SK-N-SH (cell line): ENCODE results near the gene DRC3. TPM values are rescaled to one million over a fixed set of nuclear protein-coding genes. Genes with fewer than 3 reads are reported as not detected.

ENCODE experiments used
- CTCF ChIA-PET: fragments of 300-600, 350-600 bp; formaldehyde crosslinking; extraction: SDS; loops from one replicate; lab custom pipeline; 2021; lab: Yijun Ruan, JAX
- POLR2A ChIA-PET: fragments of 350-600 bp; sonication (Branson Sonifier 250); formaldehyde crosslinking; extraction: SDS; loops from one replicate; lab custom pipeline; 2020; ENCODE audit warnings: antibody characterized with exemption, inconsistent platforms; lab: Yijun Ruan, JAX
- DNase-seq: peaks from one replicate; pipeline ENCODE4 v3.0.0; 2012
- H2AFZ ChIP-seq: fragments of 200-600 bp; sonication (generic); 2 replicates; pipeline ENCODE4 v1.8.1; 2016; ENCODE audit warnings: antibody characterized with exemption, mild to moderate bottlenecking, low read depth
- H3F3A ChIP-seq: fragments of 200-600 bp; sonication (generic); replicated peaks from 2 replicates; pipeline ENCODE3; 2016; ENCODE audit warnings: antibody characterized with exemption, mild to moderate bottlenecking; ENCODE audit not compliant: insufficient read depth
- H3K27ac ChIP-seq, 2 experiments: fragments of 200-500 bp in 1 of 2; fragments of 200-600 bp in 1 of 2; sonication (Bioruptor generic) in 1 of 2; sonication (generic), shearing (Covaris generic) in 1 of 2; 2 replicates each; pipeline versions ENCODE4 v1.5.1 to v1.6.1; 2014 to 2016; ENCODE audit warnings: low read depth in 2 of 2, inconsistent platforms in 1 of 2, low read length in 1 of 2, mild to moderate bottlenecking in 1 of 2, mixed read lengths in 1 of 2
- H3K27me3 ChIP-seq: fragments of 200-600 bp; sonication (generic), shearing (Covaris generic); 2 replicates; pipeline ENCODE4 v1.6.1; 2016; ENCODE audit warnings: mixed run types; ENCODE audit not compliant: insufficient read depth
- H3K36me3 ChIP-seq, 2 experiments: fragments of 200-500 bp in 1 of 2; fragments of 200-600 bp in 1 of 2; sonication (Bioruptor generic) in 1 of 2; sonication (generic) in 1 of 2; replicated peaks in 1 of 2; 2 replicates each; pipeline versions ENCODE3 to v1.5.1; 2014 to 2016; ENCODE audit warnings: low read length in 1 of 2, mild to moderate bottlenecking in 1 of 2; ENCODE audit not compliant: insufficient read depth in 2 of 2, control insufficient read depth in 1 of 2
- H3K4me1 ChIP-seq, 2 experiments: fragments of 200-500 bp in 1 of 2; fragments of 200-600 bp in 1 of 2; sonication (Bioruptor generic) in 1 of 2; sonication (generic), shearing (Covaris generic) in 1 of 2; 2 replicates each; pipeline versions ENCODE4 v1.5.1 to v1.6.1; 2014 to 2016; ENCODE audit warnings: low read depth in 1 of 2, low read length in 1 of 2, mixed run types in 1 of 2; ENCODE audit not compliant: insufficient read depth in 2 of 2, control insufficient read depth in 1 of 2
- H3K4me2 ChIP-seq: fragments of 200-600 bp; sonication (generic), shearing (Covaris generic); 2 replicates; pipeline ENCODE4 v1.6.1; 2017; ENCODE audit warnings: mixed run types
- H3K4me3 ChIP-seq, 2 experiments: fragments of 200-500 bp in 1 of 2; fragments of 200-600 bp in 1 of 2; sonication (Bioruptor generic) in 1 of 2; sonication (generic), shearing (Covaris generic) in 1 of 2; 2 replicates each; pipeline versions ENCODE4 v1.5.1 to v1.8.1; 2014 to 2016; ENCODE audit warnings: low read depth in 2 of 2, inconsistent platforms in 1 of 2, low read length in 1 of 2, mild to moderate bottlenecking in 1 of 2, mixed read lengths in 1 of 2, moderate library complexity in 1 of 2
- H3K79me2 ChIP-seq: fragments of 200-600 bp; sonication (generic); 2 replicates; pipeline ENCODE4 v1.8.1; 2017; ENCODE audit warnings: mild to moderate bottlenecking; ENCODE audit not compliant: insufficient read depth
- H3K9ac ChIP-seq: fragments of 200-600 bp; sonication (generic); 2 replicates; pipeline ENCODE4 v1.6.1; 2017; ENCODE audit warnings: mixed run types
- H3K9me2 ChIP-seq: fragments of 200-600 bp; sonication (generic); 2 replicates; pipeline ENCODE4 v1.6.1; 2017; ENCODE audit warnings: mixed run types
- H3K9me3 ChIP-seq: fragments of 200-600 bp; sonication (generic); 2 replicates; pipeline ENCODE4 v1.6.1; 2017; ENCODE audit warnings: mixed run types, mild to moderate bottlenecking, moderate library complexity
- H4K20me1 ChIP-seq: fragments of 200-600 bp; sonication (generic); 2 replicates; pipeline ENCODE4 v1.6.1; 2017; ENCODE audit warnings: mild to moderate bottlenecking, mixed run types; ENCODE audit not compliant: insufficient read depth
- EP300 ChIP-seq, 2 experiments: IDR thresholded peaks; 2 replicates each; pipeline versions ENCODE4 v1.4.0 to v1.6.1; 2012; ENCODE audit warnings: borderline replicate concordance in 1 of 2, low read depth in 1 of 2, low read length in 1 of 2
- EZH2phosphoT487 ChIP-seq: fragments of 200-600 bp; sonication (generic); IDR thresholded peaks from 2 replicates; pipeline ENCODE4 v1.6.1; 2017; ENCODE audit warnings: low read depth, mixed run types, mild to moderate bottlenecking, antibody characterized with exemption, moderate library complexity, borderline replicate concordance
- FOXJ3 ChIP-seq: sonication (generic); formaldehyde crosslinking; IDR thresholded peaks from 2 replicates; pipeline ENCODE4 v1.5.1; 2020; ENCODE audit warnings: mild to moderate bottlenecking, missing genetic modification reagents
- GABPA ChIP-seq: IDR thresholded peaks from 2 replicates; pipeline ENCODE4 v1.4.0; 2012; ENCODE audit warnings: low read depth, mild to moderate bottlenecking
- GATA2 ChIP-seq: sonication (generic); formaldehyde crosslinking; IDR thresholded peaks from 2 replicates; pipeline ENCODE4 v1.5.0; 2020; ENCODE audit warnings: mild to moderate bottlenecking, missing genetic modification reagents
- MEF2A ChIP-seq: IDR thresholded peaks from 2 replicates; pipeline ENCODE4 v1.4.0; 2012; ENCODE audit warnings: low read depth, borderline replicate concordance
- RCOR1 ChIP-seq: fragments of 150-350 bp; IDR thresholded peaks from 2 replicates; pipeline ENCODE4 v1.6.1; 2017; ENCODE audit warnings: antibody characterized with exemption, low read length
- RFX5 ChIP-seq: IDR thresholded peaks from 2 replicates; pipeline ENCODE4 v1.6.1; 2012; ENCODE audit warnings: mild to moderate bottlenecking, improper control_type of control experiment, low read length
- TCF12 ChIP-seq: IDR thresholded peaks from 2 replicates; pipeline ENCODE4 v1.4.0; 2012
- YY1 ChIP-seq: IDR thresholded peaks from 2 replicates; pipeline ENCODE4 v1.4.0; 2012; ENCODE audit warnings: low read depth, mild to moderate bottlenecking
- WGBS: methylation state at CpG from one replicate; pipeline ENCODE4 v1.1.6; 2017; ENCODE audit warnings: low lambda C conversion rate; 5-methylcytosine and 5-hydroxymethylcytosine counted together
- polyA plus RNA-seq, 3 experiments: library from polyadenylated mRNA; depleted of rRNA; stranded (reverse); fragments of >200 nt; gene quantifications; 2 replicates each; pipeline ENCODE4 v1.2.3, GENCODE V29; 2012
- TF ChIP-seq, protein P1 (sequence below): fragments of 150-350 bp; IDR thresholded peaks from 2 replicates; pipeline ENCODE4 v1.6.1; 2017; ENCODE audit warnings: antibody characterized with exemption, low read length, low read depth, borderline replicate concordance
- TF ChIP-seq, protein P2 (sequence below): fragments of 200-600 bp; sonication (generic); IDR thresholded peaks from 2 replicates; pipeline ENCODE4 v1.6.1; 2017; ENCODE audit warnings: antibody characterized with exemption, mild to moderate bottlenecking, moderate library complexity
- TF ChIP-seq, protein P3 (sequence below): fragments of 150-350 bp; IDR thresholded peaks from 2 replicates; pipeline ENCODE4 v1.6.1; 2016; ENCODE audit warnings: mild to moderate bottlenecking, low read depth, low read length
- TF ChIP-seq, protein P4 (sequence below): IDR thresholded peaks from 2 replicates; pipeline ENCODE4; 2012

Gene DRC3
- polyA plus RNA-seq, 1 of the 3 experiments (the other 2 are of a cell fraction) = 3.6 TPM

DNA sequence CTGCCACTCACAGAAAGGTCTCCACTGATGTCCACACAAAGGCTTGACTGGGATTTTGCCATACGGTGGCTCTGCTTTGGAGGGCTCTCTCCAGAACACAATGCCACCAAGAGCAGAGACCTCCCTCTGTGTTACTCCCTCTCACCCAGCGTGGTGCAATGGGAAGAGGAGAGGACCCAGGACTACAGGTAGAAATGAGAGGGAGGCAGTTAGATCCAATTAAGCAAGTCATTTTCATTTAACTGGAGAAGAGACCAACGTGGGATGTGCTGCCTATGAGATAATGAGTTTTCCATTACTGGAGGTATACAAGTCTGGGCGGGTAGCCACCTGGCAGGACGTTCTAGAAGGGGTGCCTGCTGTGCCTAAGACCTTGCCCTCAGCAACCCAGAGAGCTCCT is 34.7 kb upstream of the DRC3 start:
- ChIA-PET POLR2A (no interaction called here), CTCF (interaction anchor here (1.2 to 3.6 kb wide), 3 partner anchors 9 to 19 kb away, joined by 3 to 20 read pairs (median 5); no protein-coding TSS in a partner anchor)
- TF ChIP-seq FOXJ3 (no peak), RFX5 (no peak), GATA2 (CRISPR knock-in tag) (no peak), TCF12 (no peak), EP300 (IDR thresholded peaks at IDR 0.05; ENCODE audit: borderline replicate concordance in 1 of 2, low read depth in 1 of 2, low read length in 1 of 2) (no peak), YY1 (no peak), RCOR1 (no peak), GABPA (no peak), EZH2phosphoT487 (no peak), MEF2A (no peak)
- TF ChIP-seq, protein P1, sequence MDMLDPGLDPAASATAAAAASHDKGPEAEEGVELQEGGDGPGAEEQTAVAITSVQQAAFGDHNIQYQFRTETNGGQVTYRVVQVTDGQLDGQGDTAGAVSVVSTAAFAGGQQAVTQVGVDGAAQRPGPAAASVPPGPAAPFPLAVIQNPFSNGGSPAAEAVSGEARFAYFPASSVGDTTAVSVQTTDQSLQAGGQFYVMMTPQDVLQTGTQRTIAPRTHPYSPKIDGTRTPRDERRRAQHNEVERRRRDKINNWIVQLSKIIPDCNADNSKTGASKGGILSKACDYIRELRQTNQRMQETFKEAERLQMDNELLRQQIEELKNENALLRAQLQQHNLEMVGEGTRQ = no peak
- TF ChIP-seq, protein P2, sequence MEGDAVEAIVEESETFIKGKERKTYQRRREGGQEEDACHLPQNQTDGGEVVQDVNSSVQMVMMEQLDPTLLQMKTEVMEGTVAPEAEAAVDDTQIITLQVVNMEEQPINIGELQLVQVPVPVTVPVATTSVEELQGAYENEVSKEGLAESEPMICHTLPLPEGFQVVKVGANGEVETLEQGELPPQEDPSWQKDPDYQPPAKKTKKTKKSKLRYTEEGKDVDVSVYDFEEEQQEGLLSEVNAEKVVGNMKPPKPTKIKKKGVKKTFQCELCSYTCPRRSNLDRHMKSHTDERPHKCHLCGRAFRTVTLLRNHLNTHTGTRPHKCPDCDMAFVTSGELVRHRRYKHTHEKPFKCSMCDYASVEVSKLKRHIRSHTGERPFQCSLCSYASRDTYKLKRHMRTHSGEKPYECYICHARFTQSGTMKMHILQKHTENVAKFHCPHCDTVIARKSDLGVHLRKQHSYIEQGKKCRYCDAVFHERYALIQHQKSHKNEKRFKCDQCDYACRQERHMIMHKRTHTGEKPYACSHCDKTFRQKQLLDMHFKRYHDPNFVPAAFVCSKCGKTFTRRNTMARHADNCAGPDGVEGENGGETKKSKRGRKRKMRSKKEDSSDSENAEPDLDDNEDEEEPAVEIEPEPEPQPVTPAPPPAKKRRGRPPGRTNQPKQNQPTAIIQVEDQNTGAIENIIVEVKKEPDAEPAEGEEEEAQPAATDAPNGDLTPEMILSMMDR = no peak
- TF ChIP-seq, protein P3, sequence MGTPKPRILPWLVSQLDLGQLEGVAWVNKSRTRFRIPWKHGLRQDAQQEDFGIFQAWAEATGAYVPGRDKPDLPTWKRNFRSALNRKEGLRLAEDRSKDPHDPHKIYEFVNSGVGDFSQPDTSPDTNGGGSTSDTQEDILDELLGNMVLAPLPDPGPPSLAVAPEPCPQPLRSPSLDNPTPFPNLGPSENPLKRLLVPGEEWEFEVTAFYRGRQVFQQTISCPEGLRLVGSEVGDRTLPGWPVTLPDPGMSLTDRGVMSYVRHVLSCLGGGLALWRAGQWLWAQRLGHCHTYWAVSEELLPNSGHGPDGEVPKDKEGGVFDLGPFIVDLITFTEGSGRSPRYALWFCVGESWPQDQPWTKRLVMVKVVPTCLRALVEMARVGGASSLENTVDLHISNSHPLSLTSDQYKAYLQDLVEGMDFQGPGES = no peak
- TF ChIP-seq, protein P4, sequence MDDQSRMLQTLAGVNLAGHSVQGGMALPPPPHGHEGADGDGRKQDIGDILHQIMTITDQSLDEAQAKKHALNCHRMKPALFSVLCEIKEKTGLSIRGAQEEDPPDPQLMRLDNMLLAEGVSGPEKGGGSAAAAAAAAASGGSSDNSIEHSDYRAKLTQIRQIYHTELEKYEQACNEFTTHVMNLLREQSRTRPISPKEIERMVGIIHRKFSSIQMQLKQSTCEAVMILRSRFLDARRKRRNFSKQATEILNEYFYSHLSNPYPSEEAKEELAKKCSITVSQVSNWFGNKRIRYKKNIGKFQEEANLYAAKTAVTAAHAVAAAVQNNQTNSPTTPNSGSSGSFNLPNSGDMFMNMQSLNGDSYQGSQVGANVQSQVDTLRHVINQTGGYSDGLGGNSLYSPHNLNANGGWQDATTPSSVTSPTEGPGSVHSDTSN = no peak

More for the DNA sequence above, 34.7 kb upstream of the DRC3 start:
- H3K79me2 ChIP-seq = peaks cover 81% of the 10 kb centered on the region
- H3K36me3 ChIP-seq = no peaks in the 10 kb centered on the region
- no peak overlapping the region for H3K9ac ChIP-seq
- H3K9me3 ChIP-seq = no peaks in the 10 kb centered on the region
- no peak overlapping the region for H3K4me3 ChIP-seq
- peaks cover 69 to 90% of the 10 kb centered on the region in 2 experiments for H3K4me1 ChIP-seq
- H3F3A ChIP-seq = peaks cover 60% of the 10 kb centered on the region
- H3K27me3 ChIP-seq = no peaks in the 10 kb centered on the region
- no peaks in the 10 kb centered on the region; the same call in 1 of the 2 replicates for H3K9me2 ChIP-seq
- H4K20me1 ChIP-seq = no peaks in the 10 kb centered on the region; the same call in 1 of the 2 replicates
- peak overlapping the region in 1 of 2 experiments; percentile 47; a peak in 1 of 4 replicates for H3K27ac ChIP-seq
- no peak for DNase-seq
- 94% methylated on average over 5 of the region's 5 CpGs for WGBS
- H3K4me2 ChIP-seq = 0 out of 2 replicates have a peak overlapping the region, but pooled peaks have one; percentile 21
- H2AFZ ChIP-seq = no peak overlapping the region
